ENCODE data around the gene EHMT1.

DNA sequence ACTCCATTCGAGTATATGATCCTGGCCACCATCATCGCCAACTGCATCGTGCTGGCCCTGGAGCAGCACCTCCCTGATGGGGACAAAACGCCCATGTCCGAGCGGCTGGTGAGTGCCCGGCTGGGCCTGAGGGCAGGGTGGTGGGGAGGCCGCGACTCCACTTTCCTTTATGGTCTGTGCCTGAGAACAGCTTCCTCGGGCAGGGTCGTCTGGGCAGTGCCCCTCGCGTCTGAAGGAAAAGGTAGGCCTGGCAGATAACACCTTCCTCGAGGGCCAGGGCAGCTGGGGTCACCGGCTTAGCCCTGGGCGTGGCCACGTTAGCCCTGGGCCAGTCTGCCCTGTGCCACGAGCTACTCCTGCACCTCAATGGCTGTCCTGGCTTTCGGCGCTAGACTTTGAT, 260.2 kb downstream of the EHMT1 start:
- TF ChIP-seq ZNF395 (CRISPR knock-in tag; IDR thresholded peaks at IDR 0.05) (no peak), ESRRA (IDR thresholded peaks at IDR 0.05; ENCODE audit: borderline replicate concordance, low read depth) (no peak), ELK1 (CRISPR knock-in tag; IDR thresholded peaks at IDR 0.05) (no peak), ZNF121 (CRISPR knock-in tag; conservative IDR thresholded peaks at IDR 0.05) (no peak), ELF2 (CRISPR knock-in tag; IDR thresholded peaks at IDR 0.05) (no peak), TOE1 (IDR thresholded peaks at IDR 0.05; ENCODE audit: borderline replicate concordance) (no peak), TOE1 (CRISPR knock-in tag; IDR thresholded peaks at IDR 0.05; ENCODE audit: borderline replicate concordance, low read depth) (no peak), YBX1 (IDR thresholded peaks at IDR 0.05) (no peak), HMGXB4 (CRISPR knock-in tag; IDR thresholded peaks at IDR 0.05) (no peak), ZZZ3 (IDR thresholded peaks at IDR 0.05) (no peak), MAFK (IDR thresholded peaks at IDR 0.05; ENCODE audit: low read length) (no peak)
- TF ChIP-seq, protein P1, sequence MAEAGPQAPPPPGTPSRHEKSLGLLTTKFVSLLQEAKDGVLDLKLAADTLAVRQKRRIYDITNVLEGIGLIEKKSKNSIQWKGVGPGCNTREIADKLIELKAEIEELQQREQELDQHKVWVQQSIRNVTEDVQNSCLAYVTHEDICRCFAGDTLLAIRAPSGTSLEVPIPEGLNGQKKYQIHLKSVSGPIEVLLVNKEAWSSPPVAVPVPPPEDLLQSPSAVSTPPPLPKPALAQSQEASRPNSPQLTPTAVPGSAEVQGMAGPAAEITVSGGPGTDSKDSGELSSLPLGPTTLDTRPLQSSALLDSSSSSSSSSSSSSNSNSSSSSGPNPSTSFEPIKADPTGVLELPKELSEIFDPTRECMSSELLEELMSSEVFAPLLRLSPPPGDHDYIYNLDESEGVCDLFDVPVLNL (CRISPR knock-in tag; IDR thresholded peaks at IDR 0.05; ENCODE audit: low read depth): no peak
- TF ChIP-seq, protein P2, sequence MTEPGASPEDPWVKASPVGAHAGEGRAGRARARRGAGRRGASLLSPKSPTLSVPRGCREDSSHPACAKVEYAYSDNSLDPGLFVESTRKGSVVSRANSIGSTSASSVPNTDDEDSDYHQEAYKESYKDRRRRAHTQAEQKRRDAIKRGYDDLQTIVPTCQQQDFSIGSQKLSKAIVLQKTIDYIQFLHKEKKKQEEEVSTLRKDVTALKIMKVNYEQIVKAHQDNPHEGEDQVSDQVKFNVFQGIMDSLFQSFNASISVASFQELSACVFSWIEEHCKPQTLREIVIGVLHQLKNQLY (CRISPR knock-in tag; conservative IDR thresholded peaks at IDR 0.05): no peak
